PFSK-1 (cell line): ENCODE data around the gene CEP72.

Experiments
- POLR2AphosphoS5 ChIP-seq: IDR thresholded peaks from 2 replicates; pipeline ENCODE4 v1.6.1; 2012; ENCODE audit warnings: low read depth, mild to moderate bottlenecking, control low read depth, low read length, moderate library complexity
- TF ChIP-seq, protein P1 (sequence below), 2 experiments: IDR thresholded peaks; 2 replicates each; pipeline versions ENCODE4 v1.6.1 to v1.8.0; 2011 to 2012; ENCODE audit warnings: low read depth in 2 of 2, low read length in 2 of 2, control low read depth in 1 of 2, inconsistent platforms in 1 of 2, mild to moderate bottlenecking in 1 of 2, moderate library complexity in 1 of 2; ENCODE audit not compliant: insufficient read depth in 1 of 2

DNA sequence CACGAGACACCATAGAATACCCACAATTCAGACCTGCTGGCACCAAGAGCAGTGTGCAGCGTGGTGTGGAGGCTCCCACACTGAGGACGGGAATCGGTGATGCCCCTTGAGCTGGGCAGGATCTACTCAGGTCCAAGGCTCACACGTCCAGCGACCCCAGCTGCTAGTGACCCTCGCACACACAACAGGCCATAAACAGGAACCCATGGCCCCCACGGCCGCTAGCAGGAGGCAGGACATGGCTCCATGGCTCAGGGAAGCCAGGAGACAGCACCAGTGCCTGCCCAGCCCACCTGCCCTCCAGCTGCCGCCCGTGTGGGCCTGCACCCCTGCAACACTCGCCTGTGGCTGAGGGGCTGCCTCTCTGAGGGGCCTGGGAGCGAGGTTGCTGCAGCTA, 44.5 kb upstream of the CEP72 start:
- TF ChIP-seq POLR2AphosphoS5: no peak
- TF ChIP-seq, protein P1, sequence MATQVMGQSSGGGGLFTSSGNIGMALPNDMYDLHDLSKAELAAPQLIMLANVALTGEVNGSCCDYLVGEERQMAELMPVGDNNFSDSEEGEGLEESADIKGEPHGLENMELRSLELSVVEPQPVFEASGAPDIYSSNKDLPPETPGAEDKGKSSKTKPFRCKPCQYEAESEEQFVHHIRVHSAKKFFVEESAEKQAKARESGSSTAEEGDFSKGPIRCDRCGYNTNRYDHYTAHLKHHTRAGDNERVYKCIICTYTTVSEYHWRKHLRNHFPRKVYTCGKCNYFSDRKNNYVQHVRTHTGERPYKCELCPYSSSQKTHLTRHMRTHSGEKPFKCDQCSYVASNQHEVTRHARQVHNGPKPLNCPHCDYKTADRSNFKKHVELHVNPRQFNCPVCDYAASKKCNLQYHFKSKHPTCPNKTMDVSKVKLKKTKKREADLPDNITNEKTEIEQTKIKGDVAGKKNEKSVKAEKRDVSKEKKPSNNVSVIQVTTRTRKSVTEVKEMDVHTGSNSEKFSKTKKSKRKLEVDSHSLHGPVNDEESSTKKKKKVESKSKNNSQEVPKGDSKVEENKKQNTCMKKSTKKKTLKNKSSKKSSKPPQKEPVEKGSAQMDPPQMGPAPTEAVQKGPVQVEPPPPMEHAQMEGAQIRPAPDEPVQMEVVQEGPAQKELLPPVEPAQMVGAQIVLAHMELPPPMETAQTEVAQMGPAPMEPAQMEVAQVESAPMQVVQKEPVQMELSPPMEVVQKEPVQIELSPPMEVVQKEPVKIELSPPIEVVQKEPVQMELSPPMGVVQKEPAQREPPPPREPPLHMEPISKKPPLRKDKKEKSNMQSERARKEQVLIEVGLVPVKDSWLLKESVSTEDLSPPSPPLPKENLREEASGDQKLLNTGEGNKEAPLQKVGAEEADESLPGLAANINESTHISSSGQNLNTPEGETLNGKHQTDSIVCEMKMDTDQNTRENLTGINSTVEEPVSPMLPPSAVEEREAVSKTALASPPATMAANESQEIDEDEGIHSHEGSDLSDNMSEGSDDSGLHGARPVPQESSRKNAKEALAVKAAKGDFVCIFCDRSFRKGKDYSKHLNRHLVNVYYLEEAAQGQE (IDR thresholded peaks at IDR 0.05; ENCODE audit: insufficient read depth in 1 of 2, low read depth in 2 of 2, low read length in 2 of 2): no peak
